Measurements from ENCODE around the gene ZIC5.
A peak's percentile ranks its signal among the peaks of the same experiment; 100 is the strongest.

ZIC5 gene

GRCh38 chr13:99987154-99988019 lies 15.8 kb upstream of the ZIC5 start:
- H3K4me3 ChIP-seq (ENCODE audit: low read length, poor library complexity, severe bottlenecking): no peak overlapping the region
- H4K20me1 ChIP-seq (ENCODE audit: insufficient read depth, low read length, poor library complexity, severe bottlenecking): no peaks in the 10 kb centered on the region
- no peaks in the 10 kb centered on the region for H3K36me3 ChIP-seq (ENCODE audit: insufficient read depth, low read length)
- TF ChIP-seq, protein P1, sequence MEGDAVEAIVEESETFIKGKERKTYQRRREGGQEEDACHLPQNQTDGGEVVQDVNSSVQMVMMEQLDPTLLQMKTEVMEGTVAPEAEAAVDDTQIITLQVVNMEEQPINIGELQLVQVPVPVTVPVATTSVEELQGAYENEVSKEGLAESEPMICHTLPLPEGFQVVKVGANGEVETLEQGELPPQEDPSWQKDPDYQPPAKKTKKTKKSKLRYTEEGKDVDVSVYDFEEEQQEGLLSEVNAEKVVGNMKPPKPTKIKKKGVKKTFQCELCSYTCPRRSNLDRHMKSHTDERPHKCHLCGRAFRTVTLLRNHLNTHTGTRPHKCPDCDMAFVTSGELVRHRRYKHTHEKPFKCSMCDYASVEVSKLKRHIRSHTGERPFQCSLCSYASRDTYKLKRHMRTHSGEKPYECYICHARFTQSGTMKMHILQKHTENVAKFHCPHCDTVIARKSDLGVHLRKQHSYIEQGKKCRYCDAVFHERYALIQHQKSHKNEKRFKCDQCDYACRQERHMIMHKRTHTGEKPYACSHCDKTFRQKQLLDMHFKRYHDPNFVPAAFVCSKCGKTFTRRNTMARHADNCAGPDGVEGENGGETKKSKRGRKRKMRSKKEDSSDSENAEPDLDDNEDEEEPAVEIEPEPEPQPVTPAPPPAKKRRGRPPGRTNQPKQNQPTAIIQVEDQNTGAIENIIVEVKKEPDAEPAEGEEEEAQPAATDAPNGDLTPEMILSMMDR (conservative IDR thresholded peaks at IDR 0.05; ENCODE audit: low read length): no peak
- TF ChIP-seq EZH2phosphoT487 (IDR thresholded peaks at IDR 0.05; ENCODE audit: borderline replicate concordance): no peak
- no peaks in the 10 kb centered on the region for H3K79me2 ChIP-seq (ENCODE audit: insufficient read depth, low read length)
- no peaks in the 10 kb centered on the region for H3K9me3 ChIP-seq (ENCODE audit: insufficient read depth, low read depth, low read length)
- no peaks in the 10 kb centered on the region for H3K27me3 ChIP-seq (ENCODE audit: insufficient read depth, low read length, poor library complexity, severe bottlenecking)
- peak overlapping the region; percentile 69 for H2AFZ ChIP-seq (ENCODE audit: low read length)
- peaks cover 3% of the 10 kb centered on the region for H3K4me1 ChIP-seq (ENCODE audit: insufficient read depth, low read length, poor library complexity, severe bottlenecking)
- no peaks in the 10 kb centered on the region for H3K9me2 ChIP-seq (replicated peaks; ENCODE audit: low read depth, low read length)
- no peak overlapping the region for H3K4me2 ChIP-seq (ENCODE audit: low read depth, low read length, poor library complexity, severe bottlenecking)
- H3K9ac ChIP-seq (ENCODE audit: low read depth, low read length, poor library complexity, severe bottlenecking): no peak overlapping the region
- H3F3A ChIP-seq (ENCODE audit: low read depth): no peaks in the 10 kb centered on the region

GRCh38 chr13:99986741-99987140 lies 15.2 kb upstream of the ZIC5 start:
- H3K36me3 ChIP-seq (ENCODE audit: insufficient read depth, low read length): no peaks in the 10 kb centered on the region
- H3K27me3 ChIP-seq (ENCODE audit: insufficient read depth, low read length, poor library complexity, severe bottlenecking): no peaks in the 10 kb centered on the region
- no peak for TF ChIP-seq EZH2phosphoT487 (IDR thresholded peaks at IDR 0.05; ENCODE audit: borderline replicate concordance)
- TF ChIP-seq, protein P1 (conservative IDR thresholded peaks at IDR 0.05; ENCODE audit: low read length): no peak
- no peaks in the 10 kb centered on the region for H3K9me3 ChIP-seq (ENCODE audit: insufficient read depth, low read depth, low read length)
- peak overlapping the region; percentile 69 for H2AFZ ChIP-seq (ENCODE audit: low read length)
- no peaks in the 10 kb centered on the region for H3K79me2 ChIP-seq (ENCODE audit: insufficient read depth, low read length)
- no peak overlapping the region for H3K9ac ChIP-seq (ENCODE audit: low read depth, low read length, poor library complexity, severe bottlenecking)
- no peak overlapping the region for H3K4me3 ChIP-seq (ENCODE audit: low read length, poor library complexity, severe bottlenecking)
- no peaks in the 10 kb centered on the region for H4K20me1 ChIP-seq (ENCODE audit: insufficient read depth, low read length, poor library complexity, severe bottlenecking)
- no peaks in the 10 kb centered on the region for H3K9me2 ChIP-seq (replicated peaks; ENCODE audit: low read depth, low read length)
- H3K4me1 ChIP-seq (ENCODE audit: insufficient read depth, low read length, poor library complexity, severe bottlenecking): peaks cover 3% of the 10 kb centered on the region
- no peak overlapping the region for H3K4me2 ChIP-seq (ENCODE audit: low read depth, low read length, poor library complexity, severe bottlenecking)
- no peaks in the 10 kb centered on the region for H3F3A ChIP-seq (ENCODE audit: low read depth)

DNA sequence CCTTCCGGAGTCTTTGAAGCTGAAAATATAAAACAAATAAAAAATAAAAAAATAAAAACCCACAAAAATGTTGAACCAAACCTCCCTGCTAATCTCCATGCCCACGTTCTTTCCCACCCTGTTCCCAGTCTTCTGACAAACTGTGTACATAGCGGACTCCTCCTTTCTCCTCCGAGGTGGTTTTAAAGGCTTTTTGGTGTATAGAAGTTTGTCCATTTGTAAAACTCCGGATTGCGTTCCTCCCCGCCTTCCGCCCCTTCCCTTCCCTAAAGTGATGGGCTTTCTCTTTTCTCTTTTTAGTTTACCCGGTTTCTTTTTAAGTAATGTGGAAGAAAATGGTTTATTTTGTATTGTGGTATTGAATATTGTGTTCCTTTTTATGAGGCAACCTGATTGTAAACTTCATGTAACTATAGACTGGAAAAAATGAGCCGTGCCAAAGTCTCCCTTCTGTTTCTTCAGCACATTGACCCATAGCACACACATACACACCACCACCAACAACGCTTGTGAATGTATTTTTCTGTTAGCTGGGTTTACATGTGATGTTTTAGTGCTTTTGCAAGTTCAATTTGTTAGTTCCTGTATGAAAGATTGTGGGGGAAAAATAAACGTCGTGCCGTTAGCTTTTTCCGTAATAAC lies 14.4 kb upstream of the ZIC5 start:
- no peak for TF ChIP-seq EZH2phosphoT487 (IDR thresholded peaks at IDR 0.05; ENCODE audit: borderline replicate concordance)
- TF ChIP-seq, protein P1 (conservative IDR thresholded peaks at IDR 0.05; ENCODE audit: low read length): no peak
- Histone ChIP-seq H3K9ac (ENCODE audit: low read depth, low read length, poor library complexity, severe bottlenecking) (no peak overlapping the region), H4K20me1 (ENCODE audit: insufficient read depth, low read length, poor library complexity, severe bottlenecking) (no peaks in the 10 kb centered on the region), H3K4me2 (ENCODE audit: low read depth, low read length, poor library complexity, severe bottlenecking) (no peak overlapping the region), H3K36me3 (ENCODE audit: insufficient read depth, low read length) (no peaks in the 10 kb centered on the region), H3K4me3 (ENCODE audit: low read length, poor library complexity, severe bottlenecking) (no peak overlapping the region), H3K9me3 (ENCODE audit: insufficient read depth, low read depth, low read length) (no peaks in the 10 kb centered on the region), H3K9me2 (replicated peaks; ENCODE audit: low read depth, low read length) (no peaks in the 10 kb centered on the region), H3K4me1 (ENCODE audit: insufficient read depth, low read length, poor library complexity, severe bottlenecking) (peaks cover 3% of the 10 kb centered on the region), H2AFZ (ENCODE audit: low read length) (no peak overlapping the region), H3F3A (ENCODE audit: low read depth) (no peaks in the 10 kb centered on the region), H3K27me3 (ENCODE audit: insufficient read depth, low read length, poor library complexity, severe bottlenecking) (no peaks in the 10 kb centered on the region), H3K79me2 (ENCODE audit: insufficient read depth, low read length) (no peaks in the 10 kb centered on the region)

Data from Loucy (cell line).